H1 (cell line): ENCODE data around the gene GLB1L2. TPM values are rescaled to one million over a fixed set of nuclear protein-coding genes. Genes with fewer than 3 reads are reported as not detected.

ENCODE experiments used
- CTCF ChIA-PET: fragments of 300-600 bp; sonication (Branson Sonifier 250); formaldehyde crosslinking; loops from one replicate; lab custom pipeline; 2021; ENCODE audit not compliant: partially characterized antibody; lab: Charles Lee
- POLR2A ChIA-PET: fragments of 300-600 bp; sonication (Branson Sonifier 250); formaldehyde crosslinking; loops from one replicate; lab custom pipeline; 2021; ENCODE audit warnings: inconsistent platforms; ENCODE audit not compliant: partially characterized antibody; lab: Charles Lee
- DNase-seq, 2 experiments: peaks; one replicate each; pipeline versions ENCODE4 v3.0.0 to v3.0.0-alpha.2; 2010 to 2022; ENCODE audit warnings: low spot score in 2 of 2, low read depth in 1 of 2, mixed read lengths in 1 of 2
- FAIRE-seq: peaks from 2 replicates; lab custom pipeline; 2011; peaks lifted over from hg19 to GRCh38; lab: Jason Lieb, UNC
- H2AFZ ChIP-seq: 2 replicates; pipeline ENCODE4 v1.8.1; 2012; ENCODE audit warnings: low read length, inconsistent platforms
- H2AK5ac ChIP-seq: 2 replicates; pipeline ENCODE4 v1.6.1; 2013; ENCODE audit warnings: low read depth, low read length
- H2BK120ac ChIP-seq: replicated peaks from 2 replicates; pipeline ENCODE3; 2013; ENCODE audit warnings: low read depth, low read length, inconsistent platforms
- H2BK12ac ChIP-seq: 2 replicates; pipeline ENCODE4 v1.6.1; 2013; ENCODE audit warnings: low read depth, low read length
- H2BK15ac ChIP-seq: 2 replicates; pipeline ENCODE4 v1.6.1; 2013; ENCODE audit warnings: low read length
- H2BK20ac ChIP-seq: 2 replicates; pipeline ENCODE4 v1.6.1; 2013; ENCODE audit warnings: low read length
- H2BK5ac ChIP-seq: 2 replicates; pipeline ENCODE4 v1.6.1; 2013; ENCODE audit warnings: low read depth, low read length
- H3K14ac ChIP-seq: 2 replicates; pipeline ENCODE4 v1.6.1; 2013; ENCODE audit warnings: inconsistent platforms; ENCODE audit not compliant: insufficient read length
- H3K18ac ChIP-seq: 2 replicates; pipeline ENCODE4 v1.6.1; 2013; ENCODE audit warnings: low read length; ENCODE audit errors: extremely low read depth
- H3K23ac ChIP-seq: 2 replicates; pipeline ENCODE4 v1.6.1; 2013; ENCODE audit warnings: inconsistent platforms; ENCODE audit not compliant: insufficient read length
- H3K23me2 ChIP-seq: 2 replicates; pipeline ENCODE4 v1.6.1; 2013; ENCODE audit warnings: low read depth, low read length
- H3K27ac ChIP-seq: 2 replicates; pipeline ENCODE4 v1.6.1; 2011; ENCODE audit warnings: low read depth, low read length, inconsistent platforms
- H3K27me3 ChIP-seq, 4 experiments: replicated peaks in 1 of 4; 1 replicate in 1 of 4; 2 replicates in 3 of 4; pipeline versions ENCODE4 v1.6.1 to v1.8.1; 2011 to 2013; ENCODE audit warnings: low read length in 3 of 4, mild to moderate bottlenecking in 3 of 4, inconsistent platforms in 2 of 4, mixed read lengths in 2 of 4, moderate library complexity in 1 of 4; ENCODE audit not compliant: control insufficient read depth in 3 of 4, insufficient read depth in 3 of 4; ENCODE audit errors: extremely low read depth in 1 of 4
- H3K36me3 ChIP-seq, 4 experiments: 2 replicates each; pipeline versions ENCODE4 v1.6.1 to v1.8.1; 2011 to 2013; ENCODE audit warnings: mild to moderate bottlenecking in 4 of 4, low read length in 3 of 4, moderate library complexity in 2 of 4, control low read depth in 1 of 4, inconsistent platforms in 1 of 4; ENCODE audit not compliant: insufficient read depth in 4 of 4, control insufficient read depth in 2 of 4
- H3K4ac ChIP-seq: replicated peaks from 2 replicates; pipeline ENCODE3; 2013; ENCODE audit warnings: low read length, low read depth, mixed read lengths, inconsistent platforms; ENCODE audit not compliant: insufficient read length
- H3K4me1 ChIP-seq, 4 experiments: replicated peaks in 1 of 4; 1 replicate in 1 of 4; 2 replicates in 3 of 4; pipeline versions ENCODE4 v1.6.1 to v1.8.1; 2011 to 2013; ENCODE audit warnings: low read length in 3 of 4, inconsistent platforms in 2 of 4, mixed read lengths in 1 of 4; ENCODE audit not compliant: insufficient read depth in 4 of 4, control insufficient read depth in 3 of 4
- H3K4me2 ChIP-seq, 2 experiments: 2 replicates each; pipeline versions ENCODE4 v1.6.1 to v1.8.1; 2011 to 2013; ENCODE audit warnings: low read depth in 2 of 2, low read length in 2 of 2, control low read depth in 1 of 2, inconsistent platforms in 1 of 2, mild to moderate bottlenecking in 1 of 2; ENCODE audit not compliant: insufficient read depth in 1 of 2
- H3K4me3 ChIP-seq, 4 experiments: fragments of 200-600, 300-600 bp in 1 of 4; sonication (generic), shearing (Covaris generic), sonication (Bioruptor Twin) in 1 of 4; 2 replicates each; pipeline versions ENCODE4 v1.5.1 to v1.8.1; 2011 to 2016; ENCODE audit warnings: low read length in 4 of 4, low read depth in 3 of 4, control low read depth in 2 of 4, inconsistent platforms in 2 of 4, mild to moderate bottlenecking in 2 of 4, mixed read lengths in 1 of 4, moderate library complexity in 1 of 4; ENCODE audit not compliant: insufficient read depth in 2 of 4; ENCODE audit errors: extremely low read depth in 1 of 4
- H3K56ac ChIP-seq: replicated peaks from 2 replicates; pipeline ENCODE3; 2013; ENCODE audit warnings: low read depth, mild to moderate bottlenecking, mixed read lengths, low read length, inconsistent platforms; ENCODE audit not compliant: insufficient read length
- H3K79me1 ChIP-seq: 2 replicates; pipeline ENCODE4 v1.6.1; 2013; ENCODE audit warnings: low read depth, low read length, control low read depth
- H3K79me2 ChIP-seq, 2 experiments: 2 replicates each; pipeline versions ENCODE4 v1.6.1 to v1.8.1; 2012 to 2013; ENCODE audit warnings: low read length in 2 of 2, mild to moderate bottlenecking in 2 of 2, inconsistent platforms in 1 of 2; ENCODE audit not compliant: insufficient read depth in 2 of 2, control insufficient read depth in 1 of 2
- H3K9ac ChIP-seq, 4 experiments: replicated peaks in 1 of 4; 1 replicate in 1 of 4; 2 replicates in 3 of 4; pipeline versions ENCODE4 v1.6.1 to v1.8.1; 2011 to 2013; ENCODE audit warnings: low read depth in 3 of 4, low read length in 3 of 4, control low read depth in 2 of 4, mild to moderate bottlenecking in 2 of 4, moderate library complexity in 2 of 4, inconsistent platforms in 1 of 4; ENCODE audit errors: extremely low read depth in 1 of 4
- H3K9me3 ChIP-seq, 2 experiments: 2 replicates each; pipeline versions ENCODE4 v1.6.1 to v1.8.1; 2012 to 2013; ENCODE audit warnings: mild to moderate bottlenecking in 2 of 2, moderate library complexity in 2 of 2, control low read depth in 1 of 2, inconsistent platforms in 1 of 2, low read depth in 1 of 2, low read length in 1 of 2, mixed read lengths in 1 of 2; ENCODE audit not compliant: insufficient read depth in 2 of 2
- H4K20me1 ChIP-seq, 2 experiments: replicated peaks in 1 of 2; 2 replicates each; pipeline versions ENCODE3 to v1.8.1; 2011 to 2013; ENCODE audit warnings: inconsistent platforms in 2 of 2, low read length in 2 of 2, mild to moderate bottlenecking in 1 of 2; ENCODE audit not compliant: insufficient read depth in 2 of 2, control insufficient read depth in 1 of 2
- H4K5ac ChIP-seq: 2 replicates; pipeline ENCODE4 v1.6.1; 2013; ENCODE audit warnings: low read length, low read depth, mixed read lengths, inconsistent platforms; ENCODE audit not compliant: insufficient read length
- H4K8ac ChIP-seq: 2 replicates; pipeline ENCODE4 v1.8.0; 2013; ENCODE audit warnings: mild to moderate bottlenecking, moderate library complexity, low read length, inconsistent platforms; ENCODE audit not compliant: insufficient read depth; ENCODE audit errors: extremely low read depth
- H4K91ac ChIP-seq: replicated peaks from 2 replicates; pipeline ENCODE3; 2013; ENCODE audit warnings: low read length, mixed read lengths, inconsistent platforms; ENCODE audit not compliant: insufficient read length
- ATF3 ChIP-seq: IDR thresholded peaks from 2 replicates; pipeline ENCODE4 v1.6.1; 2011; ENCODE audit warnings: low read depth, mild to moderate bottlenecking, low read length; ENCODE audit not compliant: insufficient read depth
- BCL11A ChIP-seq, 2 experiments: IDR thresholded peaks; one replicate each; pipeline ENCODE4 v1.6.1; 2011; ENCODE audit warnings: low read depth in 2 of 2, low read length in 2 of 2, mild to moderate bottlenecking in 2 of 2
- EGR1 ChIP-seq: IDR thresholded peaks from 2 replicates; pipeline ENCODE4 v1.6.1; 2011; ENCODE audit warnings: low read depth, low read length, borderline replicate concordance
- EZH2 ChIP-seq: fragments of 200-600 bp; sonication (generic); IDR thresholded peaks from 2 replicates; pipeline ENCODE4 v1.7.1; 2012; ENCODE audit warnings: low read depth, mild to moderate bottlenecking, moderate library complexity, low read length, inconsistent platforms; ENCODE audit not compliant: severe bottlenecking
- GTF2F1 ChIP-seq: IDR thresholded peaks from 2 replicates; pipeline ENCODE4 v1.6.1; 2012; ENCODE audit warnings: low read depth, low read length, improper control_type of control experiment, borderline replicate concordance
- HDAC2 ChIP-seq, 2 experiments: fragments of 300-600 bp in 1 of 2; sonication (generic) in 1 of 2; IDR thresholded peaks; 2 replicates each; pipeline ENCODE4 v1.6.1; 2011 to 2012; ENCODE audit warnings: low read depth in 2 of 2, low read length in 2 of 2, mild to moderate bottlenecking in 2 of 2, moderate library complexity in 2 of 2, borderline replicate concordance in 1 of 2, inconsistent platforms in 1 of 2
- MAX ChIP-seq: IDR thresholded peaks from 2 replicates; pipeline ENCODE4 v1.6.1; 2012; ENCODE audit warnings: inconsistent platforms
- SP1 ChIP-seq: IDR thresholded peaks from 2 replicates; pipeline ENCODE4 v1.6.1; 2011; ENCODE audit warnings: low read depth, low read length
- TBP ChIP-seq: IDR thresholded peaks from 2 replicates; pipeline ENCODE4 v1.6.1; 2011; ENCODE audit warnings: low read depth, low read length, improper control_type of control experiment
- WGBS, 2 experiments: shearing (Covaris generic) in 1 of 2; methylation state at CpG; one replicate each; pipeline versions ENCODE4 v1.1.6 to v1.1.7; 2013 to 2015; ENCODE audit warnings: low lambda C conversion rate in 2 of 2, mixed read lengths in 2 of 2, inconsistent platforms in 1 of 2, low coverage in 1 of 2, missing lambda C conversion rate in 1 of 2; ENCODE audit not compliant: insufficient replicate concordance in 2 of 2, insufficient coverage in 1 of 2, insufficient read length in 1 of 2; ENCODE audit errors: extremely low coverage in 1 of 2, missing lambda C conversion rate in 1 of 2; 5-methylcytosine and 5-hydroxymethylcytosine counted together
- polyA plus RNA-seq, 7 experiments: library from polyadenylated mRNA; depleted of rRNA in 3 of 7; stranded (reverse) in 5 of 7; unstranded in 2 of 7; fragments of >200 nt in 5 of 7; fragments of 200-250 nt in 2 of 7; gene quantifications; 1 replicate in 5 of 7; 2 replicates in 1 of 7; 4 replicates in 1 of 7; pipeline versions ENCODE4 v1.2.1 to v1.2.3, GENCODE V29; 2011 to 2013; ENCODE audit warnings: missing spikeins in 2 of 7, mixed read lengths in 2 of 7
- total RNA-seq: library from RNA; stranded (reverse); fragmentation: NEBNext Ultra II Directional; extraction: Animal tissue kit (Norgen Biotek cat#: 25700); gene quantifications from 2 replicates; pipeline ENCODE4 v1.2.1, GENCODE V29; 2021

GLB1L2 gene
- total and polyA plus RNA-seq, 2 of the 8 experiments (the other 6 are each of a cell fraction or from before 2014, with no cell fraction given) = 4.4 to 7.9 TPM

- H3K4ac ChIP-seq = no peak overlapping the region
- H3K18ac ChIP-seq = no peak overlapping the region
- no peak overlapping the region for H4K5ac ChIP-seq
- no peaks in the 10 kb centered on the region for H3K79me2 ChIP-seq
- no peak overlapping the region for H3K4me3 ChIP-seq
- no peaks in the 10 kb centered on the region; a peak in 1 of 7 replicates for H3K27me3 ChIP-seq
- H2BK12ac ChIP-seq = no peak overlapping the region
- 90% methylated on average over 4 of the region's 4 CpGs; no CpG with 5 or more reads in 1 of the 2 experiments for WGBS, 2 experiments
- TF ChIP-seq EZH2 (no peak), BCL11A (IDR thresholded peaks at IDR 0.05; ENCODE audit: low read depth in 2 of 2, low read length in 2 of 2) (no peak), ATF3 (no peak), GTF2F1 (no peak), EGR1 (no peak), HDAC2 (IDR thresholded peaks at IDR 0.05; ENCODE audit: borderline replicate concordance in 1 of 2, low read depth in 2 of 2, low read length in 2 of 2) (no peak), TBP (no peak), MAX (no peak), SP1 (no peak)
- TF ChIP-seq, all 59 proteins: peak for 0
- Histone ChIP-seq H3K23me2 (no peaks in the 10 kb centered on the region), H3K4me2 (no peak overlapping the region), H4K8ac (no peak overlapping the region), H3K14ac (no peak overlapping the region), H3K36me3 (no peaks in the 10 kb centered on the region), H2BK20ac (no peak overlapping the region), H2BK15ac (no peak overlapping the region), H2AK5ac (no peak overlapping the region), H3K56ac (no peak overlapping the region), H4K91ac (no peak overlapping the region), H3K27ac (no peak overlapping the region), H4K20me1 (no peaks in the 10 kb centered on the region), H2BK120ac (no peak overlapping the region), H3K23ac (no peak overlapping the region), H2BK5ac (no peak overlapping the region), H3K4me1 (peaks cover 0 to 3% (median 1%) of the 10 kb centered on the region in 4 experiments; a peak in 3 of 7 replicates), H3K79me1 (no peaks in the 10 kb centered on the region), H3K9ac (no peak overlapping the region), H2AFZ (no peak overlapping the region), H3K9me3 (no peaks in the 10 kb centered on the region)
- DNase-seq (peak in 1 of 2 experiments; percentile 35), FAIRE-seq (no peak)
- CTCF ChIA-PET = interaction anchor here (1.0 to 2.7 kb wide), 3 partner anchors 12 to 83 kb away, joined by 4 to 8 read pairs (median 4); no protein-coding TSS in a partner anchor
- POLR2A ChIA-PET = no interaction called here
Observed at GRCh38 chr11:134345237-134345550, 13.4 kb downstream of the GLB1L2 start.
